Measurements from ENCODE around the gene MYBPH. TPM values are rescaled to one million over a fixed set of nuclear protein-coding genes. Genes with fewer than 3 reads are reported as not detected.

Gene MYBPH
- total RNA-seq, 1 experiment from 2014 or later = not detected

DNA sequence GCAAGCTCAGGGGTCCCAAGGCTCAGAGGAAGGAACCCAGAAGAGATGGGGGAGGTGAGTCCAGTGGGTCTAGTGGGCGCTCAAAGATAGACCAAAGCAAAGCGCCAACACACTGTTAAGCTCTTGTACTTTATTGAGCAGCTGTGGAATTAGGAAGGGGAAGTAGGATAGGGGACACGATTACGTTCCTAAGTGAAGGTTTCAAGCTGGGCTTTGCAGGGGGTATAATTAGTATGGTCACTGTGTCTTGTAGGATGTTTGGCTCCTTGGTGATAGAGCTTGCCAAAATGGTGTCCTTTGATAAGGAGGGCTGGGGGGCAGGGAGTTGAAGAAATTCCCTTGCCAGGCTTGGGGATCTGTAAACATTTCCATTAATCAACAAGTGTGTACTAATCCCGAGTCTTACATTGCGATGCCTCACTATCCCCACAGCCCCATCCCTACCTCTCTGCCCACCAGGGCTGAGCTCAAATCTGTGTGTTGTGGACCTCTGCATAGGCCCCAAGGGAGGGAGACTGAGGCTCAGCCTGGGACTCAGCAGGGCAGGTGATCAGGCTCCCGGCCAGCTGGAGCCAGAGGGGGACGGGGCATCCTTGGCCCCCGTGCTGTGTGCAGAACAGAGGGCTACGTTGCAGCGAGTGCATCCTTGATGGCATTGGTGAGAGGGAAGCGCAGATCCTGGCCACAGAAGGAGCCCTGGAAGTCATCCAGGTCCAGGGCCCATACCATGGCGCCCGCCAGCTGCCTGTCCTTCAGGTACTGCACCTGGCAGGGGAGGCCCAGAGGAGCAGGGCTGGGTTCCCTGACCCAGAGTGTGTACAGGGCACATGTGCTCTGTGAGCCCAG lies 3.4 kb upstream of the MYBPH start:
- DNase-seq (ENCODE audit: low spot score) = no peak

DNA sequence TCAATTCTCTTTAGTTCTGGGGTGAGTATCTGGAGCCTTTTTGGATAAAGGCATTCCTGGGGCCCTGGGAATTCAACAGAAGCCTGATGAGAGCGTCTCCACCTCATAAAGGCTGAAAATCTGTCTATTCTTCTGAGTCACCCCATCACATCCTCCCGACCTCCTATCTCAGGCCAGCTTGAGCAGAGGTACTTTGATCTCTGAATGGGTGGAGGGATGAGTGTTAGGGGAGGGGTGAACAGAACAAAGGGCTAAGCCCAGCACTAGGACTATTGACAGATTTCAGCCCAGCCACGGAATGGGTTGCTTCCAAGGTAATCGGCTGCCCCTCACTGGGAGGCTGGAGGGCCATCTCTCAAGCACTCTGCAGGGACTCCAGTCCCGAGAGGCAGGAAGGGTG lies 2.5 kb upstream of the MYBPH start:
- no peak for DNase-seq (ENCODE audit: low spot score)

GRCh38 chr1:203177470-203178039 lies 1.9 kb upstream of the MYBPH start:
- no peak for DNase-seq (ENCODE audit: low spot score)

- no peak for DNase-seq (ENCODE audit: low spot score)
Measured at GRCh38 chr1:203177036-203177405, 1.4 kb upstream of the MYBPH start.

- no peak for DNase-seq (ENCODE audit: low spot score)
Measured at GRCh38 chr1:203176273-203177035, 828 bp upstream of the MYBPH start.

DNA sequence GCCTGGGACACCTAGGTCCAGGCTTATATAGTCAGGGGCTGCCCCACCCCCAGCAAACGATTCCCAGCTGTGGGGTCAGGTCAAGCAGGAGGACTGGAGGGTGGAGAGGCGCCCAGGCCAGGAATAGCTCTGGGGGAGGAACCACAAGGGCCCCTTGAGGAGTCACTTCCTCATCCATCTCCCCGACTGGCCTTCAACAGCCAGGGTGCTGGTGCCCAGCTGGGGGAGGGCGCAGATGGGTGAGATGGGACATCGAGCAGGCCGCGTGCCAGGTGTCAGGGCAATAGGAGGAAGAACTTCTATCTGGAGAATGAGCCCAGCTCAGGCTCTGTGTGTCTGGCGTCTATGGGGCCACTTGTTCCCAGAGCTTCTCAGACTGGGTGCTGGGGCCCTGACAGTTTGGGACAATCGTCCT lies 208 bp upstream of the MYBPH start:
- DNase-seq (ENCODE audit: low spot score) = no peak

- no peak for DNase-seq (ENCODE audit: low spot score)
Measured at GRCh38 chr1:203174324-203174985, 1.2 kb downstream of the MYBPH start.

DNA sequence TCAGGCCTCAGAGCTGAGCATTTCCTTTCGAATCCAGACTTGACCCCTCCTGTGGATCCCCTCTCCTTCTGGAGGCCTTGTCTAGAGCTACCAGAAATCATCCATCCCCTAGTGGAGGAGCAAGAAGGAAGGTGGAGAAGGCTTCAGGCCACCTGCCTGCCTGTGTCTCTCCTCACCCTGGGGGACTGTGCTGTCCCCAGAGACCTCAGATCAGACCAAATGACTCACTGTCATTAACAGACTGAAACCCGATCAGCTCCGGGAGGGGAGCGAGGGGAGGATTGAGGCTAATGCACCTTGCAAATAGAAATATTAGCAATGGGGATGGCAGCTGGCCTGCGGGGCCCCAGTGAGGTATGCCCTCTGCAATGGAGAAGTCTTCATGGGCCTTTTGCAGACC lies 2.1 kb downstream of the MYBPH start:
- no peak for DNase-seq (ENCODE audit: low spot score)

GRCh38 chr1:203173011-203173555 lies 2.5 kb downstream of the MYBPH start:
- no peak for DNase-seq (ENCODE audit: low spot score)

DNA sequence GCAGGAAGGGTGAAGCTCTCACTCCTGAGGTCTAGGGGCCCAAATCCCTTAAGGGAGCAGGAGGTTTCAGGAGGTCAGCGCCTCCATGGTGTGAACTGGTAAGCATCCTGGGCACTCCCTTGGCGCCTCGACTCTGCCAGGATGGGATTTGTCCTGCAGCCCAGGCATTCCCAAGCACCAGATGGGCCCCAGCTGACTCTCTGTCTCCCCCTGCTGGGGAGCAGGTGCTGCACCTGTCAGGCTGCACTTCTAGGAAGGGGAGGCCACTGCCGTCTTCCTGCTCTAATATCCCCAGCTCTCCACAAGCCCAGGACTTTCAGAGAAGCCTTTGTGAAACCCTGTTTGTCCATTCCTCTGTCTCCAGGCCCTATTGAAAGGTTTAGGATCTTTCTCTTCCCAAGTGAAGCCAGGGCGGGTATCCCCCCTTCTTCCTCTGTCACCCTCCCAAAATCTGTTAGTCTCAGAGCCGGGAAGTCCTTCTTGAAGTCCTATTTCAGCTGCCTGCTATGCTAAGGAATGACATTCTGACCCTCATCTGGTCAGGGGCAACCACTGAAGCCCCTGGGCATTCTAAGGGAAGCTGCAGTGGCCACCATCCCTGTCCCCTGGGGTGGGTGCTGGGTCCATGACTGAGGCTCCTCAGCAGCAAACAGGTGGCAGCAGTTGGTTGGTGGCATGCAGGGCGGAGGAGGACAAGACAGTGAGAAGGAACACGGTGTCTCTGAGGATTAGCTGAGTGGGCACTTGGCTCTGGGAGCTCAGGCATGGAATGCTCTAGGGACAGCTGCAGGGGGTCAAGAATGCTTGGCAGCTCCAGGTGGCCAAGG lies 3.2 kb downstream of the MYBPH start:
- DNase-seq (ENCODE audit: low spot score) = peak; percentile 52

- no peak for DNase-seq (ENCODE audit: low spot score)
Measured at GRCh38 chr1:203171341-203172183, 4.1 kb downstream of the MYBPH start.

DNA sequence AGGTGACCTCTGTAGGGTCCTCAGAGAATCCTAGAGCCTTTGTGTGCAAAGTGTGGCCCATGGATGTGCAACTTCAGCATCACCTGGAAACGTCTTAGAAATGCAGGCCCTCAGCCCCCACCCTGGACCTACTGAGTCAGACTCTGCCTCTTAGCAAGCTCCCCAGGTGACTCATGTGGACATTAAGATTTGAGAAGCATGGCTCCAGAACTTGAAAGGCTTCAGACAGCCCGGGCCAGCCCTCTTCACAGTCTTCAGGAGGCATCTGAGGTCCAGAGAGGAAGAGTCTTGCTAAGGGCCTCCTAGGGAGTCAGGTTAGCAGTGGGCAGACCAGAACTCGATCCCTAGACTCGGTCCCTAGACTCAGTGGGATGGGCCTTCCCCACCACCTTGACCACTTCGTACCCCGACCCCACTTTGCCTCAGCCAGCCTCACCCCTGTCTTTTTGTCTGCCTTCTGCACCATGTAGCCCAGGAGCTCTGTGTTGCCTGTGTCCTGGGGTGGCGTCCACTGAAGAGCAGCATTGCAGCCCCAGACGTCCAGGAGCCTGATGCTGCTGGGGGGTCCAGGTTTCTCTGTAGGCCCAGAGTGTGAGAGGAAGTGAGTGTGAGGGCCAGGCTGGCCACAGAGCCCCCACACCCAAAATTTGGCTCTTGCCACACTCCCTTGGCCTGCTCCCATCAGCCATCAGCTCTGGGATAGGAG lies 4.8 kb downstream of the MYBPH start:
- DNase-seq (ENCODE audit: low spot score) = no peak

GRCh38 chr1:203169770-203170520 lies 5.7 kb downstream of the MYBPH start:
- DNase-seq (ENCODE audit: low spot score) = no peak

GRCh38 chr1:203168991-203169390 lies 6.6 kb downstream of the MYBPH start:
- DNase-seq (ENCODE audit: low spot score) = no peak

DNA sequence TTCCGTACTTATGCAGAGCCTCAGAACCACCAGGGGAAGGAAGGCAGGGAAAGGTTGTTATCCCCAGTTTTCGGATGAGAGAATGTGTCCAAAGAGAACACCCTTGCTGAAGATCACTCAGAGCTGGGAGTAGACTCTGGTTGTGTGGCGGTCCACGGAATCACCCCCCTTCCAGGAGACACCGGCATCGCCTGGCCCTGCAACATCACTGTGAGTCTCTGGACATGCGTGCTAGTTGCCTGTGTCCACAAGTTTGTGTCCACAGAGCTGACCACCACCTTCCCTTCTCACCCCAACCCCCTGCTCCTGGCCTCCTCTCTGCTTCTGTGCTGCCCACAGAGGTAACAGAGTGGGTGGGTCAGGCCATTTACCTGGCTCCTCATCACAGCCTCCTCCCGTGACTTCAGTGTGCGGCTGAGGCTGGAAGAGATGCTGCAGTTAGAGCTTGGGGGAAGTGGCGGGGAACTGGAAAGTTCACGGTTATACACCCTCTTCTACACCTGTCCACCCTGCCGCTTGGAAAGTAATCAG lies 7.3 kb downstream of the MYBPH start:
- DNase-seq (ENCODE audit: low spot score) = no peak

GRCh38 chr1:203167913-203168200 lies 7.8 kb downstream of the MYBPH start:
- DNase-seq (ENCODE audit: low spot score) = no peak

DNA sequence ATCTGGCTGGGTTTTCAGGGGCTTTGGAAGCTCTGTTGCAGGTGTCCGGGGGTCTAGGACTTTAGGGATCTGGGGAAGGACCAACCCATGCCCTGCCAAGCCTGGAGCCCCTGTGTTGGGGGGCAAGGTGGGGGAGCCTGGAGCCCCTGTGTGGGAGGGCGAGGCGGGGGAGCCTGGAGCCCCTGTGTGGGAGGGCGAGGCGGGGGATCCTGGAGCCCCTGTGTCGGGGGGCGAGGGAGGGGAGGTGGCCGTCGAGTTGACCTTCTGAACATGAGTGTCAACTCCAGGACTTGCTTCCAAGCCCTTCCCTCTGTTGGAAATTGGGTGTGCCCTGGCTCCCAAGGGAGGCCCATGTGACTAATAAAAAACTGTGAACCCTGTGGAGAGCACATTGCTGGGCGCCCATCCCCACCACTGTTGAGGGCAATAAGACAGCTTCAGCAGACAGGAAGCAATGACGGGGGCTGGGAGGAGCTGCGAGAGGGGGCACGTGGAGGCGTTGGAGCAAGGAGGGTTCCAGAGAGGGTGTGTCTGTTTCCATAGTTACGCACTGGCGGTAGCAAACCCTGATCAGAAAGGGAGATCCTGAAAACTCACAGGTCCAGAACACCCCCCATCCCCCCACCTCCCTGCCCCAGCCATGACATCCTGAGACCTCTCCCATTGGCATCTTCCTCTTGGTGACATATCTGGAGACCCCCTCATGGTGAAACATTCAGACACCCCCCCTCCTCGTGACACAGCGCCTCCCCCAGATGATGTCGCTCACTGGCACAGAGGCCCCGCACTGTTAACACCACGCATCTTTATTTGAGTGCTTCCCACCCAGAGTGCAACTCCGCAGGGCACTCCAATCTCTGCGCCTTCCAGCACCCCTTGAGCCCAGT lies 8.4 kb downstream of the MYBPH start:
- DNase-seq (ENCODE audit: low spot score) = no peak
